HG03354 (cell line): Measurements from ENCODE around the gene IFT88.

Experiments
- ATAC-seq: cut with Tn5 transposase; IDR thresholded peaks from one replicate; pipeline ENCODE4 v1.9.1; 2021; ENCODE audit warnings: mild to moderate bottlenecking; ENCODE audit not compliant: unreplicated experiment, poor library complexity, severe bottlenecking

IFT88 gene

DNA sequence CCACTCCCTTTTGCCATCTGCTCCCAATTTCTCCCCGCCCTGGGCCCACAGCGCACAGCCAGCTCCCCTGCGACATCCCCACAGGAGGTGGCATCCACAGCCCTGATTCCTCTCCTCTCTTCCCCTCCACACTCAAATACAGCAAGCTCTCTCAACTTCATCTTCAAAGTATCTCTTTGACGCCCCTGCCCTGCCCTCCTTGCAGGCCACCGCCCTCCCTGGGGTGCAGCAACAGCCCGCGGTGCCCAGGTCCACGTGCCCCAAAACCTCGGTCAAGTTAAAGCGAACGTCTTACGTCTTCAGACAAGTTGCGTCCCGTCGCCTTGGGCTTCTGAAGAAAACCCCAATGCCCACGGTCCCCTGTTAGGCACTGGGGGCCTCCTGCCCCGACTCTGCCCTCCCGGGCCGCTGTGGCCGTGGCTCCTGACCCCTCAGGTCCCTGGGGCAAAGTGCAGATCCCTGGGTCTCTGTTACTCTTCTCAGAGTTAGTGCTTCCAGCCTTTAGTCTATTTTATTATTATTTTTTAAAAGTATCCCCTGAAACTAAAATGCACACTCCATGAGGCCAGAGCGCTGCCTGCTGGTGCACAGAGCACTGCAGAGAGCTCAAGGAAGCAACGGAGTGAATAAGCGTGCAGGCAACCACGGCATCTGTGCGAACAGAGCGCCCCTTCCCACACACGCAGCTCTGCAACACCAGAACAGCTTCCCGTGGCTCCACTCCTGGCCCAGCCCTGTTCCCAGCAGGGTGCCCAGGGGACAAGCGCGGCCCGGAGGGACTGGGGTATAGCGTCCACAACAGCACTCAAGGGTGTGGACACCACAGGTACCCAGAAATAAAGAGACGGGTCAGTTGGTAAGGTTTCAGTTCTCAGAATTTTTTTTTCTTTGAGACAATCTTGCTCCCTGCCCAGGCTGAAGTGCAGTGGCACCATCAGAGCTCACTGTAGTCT, 163.0 kb downstream of the IFT88 start:
- ATAC-seq = no peak

DNA sequence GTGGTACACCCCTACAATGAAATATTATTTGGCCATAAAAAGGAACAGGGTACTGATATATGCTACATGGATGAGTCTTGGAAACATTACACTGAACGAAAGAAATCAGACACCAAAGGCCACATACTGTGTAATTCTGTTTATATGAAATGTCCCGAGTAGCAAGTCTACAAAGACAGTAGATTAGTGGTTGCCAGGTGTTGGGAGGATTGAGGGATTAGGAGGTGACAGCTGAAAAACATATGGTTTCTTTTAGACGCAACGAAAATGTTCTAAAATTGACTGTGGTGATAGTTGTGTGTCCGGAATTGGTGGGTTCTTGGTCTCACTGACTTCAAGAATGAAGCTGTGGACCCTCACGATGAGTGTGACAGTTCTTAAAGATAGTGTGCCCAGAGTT, 171.7 kb downstream of the IFT88 start:
- ATAC-seq = no peak

DNA sequence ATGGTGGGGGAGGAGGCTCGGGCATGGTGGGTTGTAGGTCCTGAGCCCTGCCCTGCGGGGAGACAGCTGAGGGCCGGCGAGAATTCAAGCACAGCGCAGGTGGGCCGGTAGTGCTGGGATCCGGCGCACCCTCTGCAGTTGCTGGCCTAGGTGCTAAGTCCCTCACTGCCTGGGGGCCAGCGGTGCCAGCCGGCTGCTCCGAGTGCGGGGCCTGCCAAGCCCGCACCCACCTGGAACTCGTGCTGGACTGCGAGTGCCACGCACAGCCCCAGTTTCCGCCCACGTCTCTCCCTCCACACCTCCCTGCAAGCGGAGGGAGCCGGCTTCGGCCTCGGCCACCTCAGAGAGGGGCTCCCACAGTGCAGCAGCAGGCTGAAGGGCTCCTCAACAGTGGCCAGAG, 173.1 kb downstream of the IFT88 start:
- ATAC-seq = no peak
